ENCODE results near the gene TMX3. TPM values are rescaled to one million over a fixed set of nuclear protein-coding genes. Genes with fewer than 3 reads are reported as not detected.

TMX3 gene
- total RNA-seq, 2 donors from 2014 or later = 24.4 to 25.9 TPM

GRCh38 chr18:68676913-68677312 is 38.0 kb downstream of the TMX3 start:
- DNase-seq = no peak
- no peaks in the 10 kb centered on the region for H3K4me1 ChIP-seq
- no peak for TF ChIP-seq CTCF (IDR thresholded peaks at IDR 0.05)
- H3K9me3 ChIP-seq = no peaks in the 10 kb centered on the region
- H3K27ac ChIP-seq = no peak overlapping the region
- no peak overlapping the region for H3K9ac ChIP-seq (ENCODE audit: low read depth in 2 of 2, low read length in 2 of 2)
- no peak overlapping the region for H3K4me3 ChIP-seq
- intact Hi-C loops (cut with DNase I) = no loop called here
- no peaks in the 10 kb centered on the region for H3K36me3 ChIP-seq
- H3K27me3 ChIP-seq = no peaks in the 10 kb centered on the region

GRCh38 chr18:68667121-68667520 is 47.8 kb downstream of the TMX3 start:
- no peaks in the 10 kb centered on the region for H3K4me1 ChIP-seq
- intact Hi-C loops (cut with DNase I) = no loop called here
- H3K4me3 ChIP-seq = no peak overlapping the region
- no peak overlapping the region for H3K9ac ChIP-seq (ENCODE audit: low read depth in 2 of 2, low read length in 2 of 2)
- H3K36me3 ChIP-seq = no peaks in the 10 kb centered on the region
- H3K9me3 ChIP-seq = no peaks in the 10 kb centered on the region
- no peak for DNase-seq
- no peak overlapping the region for H3K27ac ChIP-seq
- no peaks in the 10 kb centered on the region for H3K27me3 ChIP-seq
- no peak for TF ChIP-seq CTCF (IDR thresholded peaks at IDR 0.05)

- Histone ChIP-seq H3K36me3 (no peaks in the 10 kb centered on the region), H3K9me3 (no peaks in the 10 kb centered on the region), H3K4me1 (no peaks in the 10 kb centered on the region), H3K4me3 (no peak overlapping the region), H3K27ac (no peak overlapping the region), H3K27me3 (no peaks in the 10 kb centered on the region), H3K9ac (ENCODE audit: low read depth in 2 of 2, low read length in 2 of 2) (no peak overlapping the region)
- TF ChIP-seq CTCF (IDR thresholded peaks at IDR 0.05) = no peak
- DNase-seq = no peak
- intact Hi-C loops (cut with DNase I) = no loop called here
Measured at GRCh38 chr18:68666381-68666780, 48.5 kb downstream of the TMX3 start.

DNA sequence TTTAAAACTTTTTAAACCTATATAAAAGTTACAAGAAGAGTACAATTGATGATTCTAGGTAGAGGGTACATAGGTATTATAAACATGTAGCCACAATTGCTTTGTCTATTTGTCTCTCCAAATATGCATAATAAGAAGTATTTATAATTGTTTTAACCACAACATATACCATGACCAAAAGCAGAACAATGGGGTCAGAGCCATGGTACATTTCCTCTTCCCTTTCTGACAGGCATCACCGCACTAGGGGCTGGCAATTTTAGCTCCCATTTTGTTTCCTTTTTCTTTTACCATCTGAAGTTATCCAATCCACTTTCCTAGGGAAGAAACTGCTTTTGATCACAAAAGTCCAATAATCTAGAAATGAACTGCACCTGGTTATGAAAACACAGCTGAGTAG is 49.3 kb downstream of the TMX3 start:
- Histone ChIP-seq H3K4me3 (no peak overlapping the region), H3K9me3 (no peaks in the 10 kb centered on the region), H3K27ac (no peak overlapping the region), H3K9ac (ENCODE audit: low read depth in 2 of 2, low read length in 2 of 2) (no peak overlapping the region), H3K4me1 (no peaks in the 10 kb centered on the region), H3K36me3 (no peaks in the 10 kb centered on the region), H3K27me3 (no peaks in the 10 kb centered on the region)
- DNase-seq = no peak
- intact Hi-C loops (cut with DNase I) = no loop called here
- no peak for TF ChIP-seq CTCF (IDR thresholded peaks at IDR 0.05)

DNA sequence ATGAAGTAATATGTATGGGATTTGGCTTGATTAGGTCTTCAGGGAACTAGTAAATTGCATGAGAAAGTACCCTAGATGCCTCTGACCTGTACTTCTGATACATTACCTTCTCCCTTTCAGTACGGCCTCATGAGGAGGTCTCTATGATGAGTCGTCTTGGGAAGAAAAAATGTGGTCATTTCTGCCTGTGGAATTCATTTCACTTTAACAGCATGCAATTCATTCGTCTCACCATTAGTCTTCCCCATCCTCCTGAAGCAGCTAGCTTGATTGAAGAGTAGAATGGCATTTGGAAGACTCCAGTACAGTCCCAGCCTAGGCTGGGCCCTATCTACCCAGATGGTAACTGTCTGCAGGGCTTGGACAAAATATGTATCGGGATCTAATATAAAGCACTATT is 52.2 kb downstream of the TMX3 start:
- Histone ChIP-seq H3K27ac (no peak overlapping the region), H3K36me3 (no peaks in the 10 kb centered on the region), H3K9me3 (no peaks in the 10 kb centered on the region), H3K4me3 (no peak overlapping the region), H3K4me1 (no peaks in the 10 kb centered on the region), H3K27me3 (no peaks in the 10 kb centered on the region), H3K9ac (ENCODE audit: low read depth in 2 of 2, low read length in 2 of 2) (no peak overlapping the region)
- no peak for TF ChIP-seq CTCF (IDR thresholded peaks at IDR 0.05)
- no peak for DNase-seq
- intact Hi-C loops (cut with DNase I) = no loop called here

Data from colonic mucosa (tissue), 4 donors.